ENCODE measurements around the gene RAB5A.

Gene RAB5A

GRCh38 chr3:19994796-19995195 is 47.9 kb downstream of the RAB5A start:
- Histone ChIP-seq H3K27me3 (ENCODE audit: insufficient read depth, poor library complexity, severe bottlenecking) (no peaks in the 10 kb centered on the region), H3K4me3 (replicated peaks; ENCODE audit: insufficient read depth, low read length) (no peak overlapping the region), H3K27ac (replicated peaks) (no peak overlapping the region)
- DNase-seq (ENCODE audit: low read depth in 1 of 2, low spot score in 1 of 2): no peak
- TF ChIP-seq CTCF (IDR thresholded peaks at IDR 0.05; ENCODE audit: insufficient read depth, low read length) (no peak), POLR2AphosphoS5 (IDR thresholded peaks at IDR 0.05; ENCODE audit: low read depth) (no peak), GABPA (IDR thresholded peaks at IDR 0.05; ENCODE audit: low read depth) (no peak), REST (IDR thresholded peaks at IDR 0.05; ENCODE audit: insufficient replicate concordance, low read depth) (no peak), SPI1 (IDR thresholded peaks at IDR 0.05; ENCODE audit: borderline replicate concordance, low read depth) (no peak)

DNA sequence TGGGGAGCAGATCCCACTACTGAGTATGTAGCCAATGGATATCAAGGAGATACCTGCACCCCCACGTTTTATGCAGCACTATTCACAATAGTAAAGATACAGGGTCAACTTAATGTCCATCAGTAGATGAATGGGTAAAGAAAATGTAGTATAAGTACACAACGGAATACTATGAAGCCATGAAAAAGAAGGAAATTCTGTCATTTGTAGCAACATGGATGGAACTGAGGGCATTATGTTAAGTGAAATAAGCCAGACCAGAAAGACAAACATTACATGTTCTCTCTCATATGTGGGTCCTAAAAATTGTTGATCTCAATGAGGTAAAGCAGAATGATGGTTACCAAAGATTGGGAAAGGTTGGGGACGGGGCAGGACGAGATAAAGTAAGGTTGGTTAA is 50.6 kb downstream of the RAB5A start:
- no peak overlapping the region for H3K27ac ChIP-seq (replicated peaks)
- no peak overlapping the region for H3K4me3 ChIP-seq (replicated peaks; ENCODE audit: insufficient read depth, low read length)
- no peak for TF ChIP-seq POLR2AphosphoS5 (IDR thresholded peaks at IDR 0.05; ENCODE audit: low read depth)
- no peaks in the 10 kb centered on the region for H3K27me3 ChIP-seq (ENCODE audit: insufficient read depth, poor library complexity, severe bottlenecking)
- no peak for DNase-seq (ENCODE audit: low read depth in 1 of 2, low spot score in 1 of 2)

- no peak for TF ChIP-seq GABPA (IDR thresholded peaks at IDR 0.05; ENCODE audit: low read depth)
- no peak for TF ChIP-seq SPI1 (IDR thresholded peaks at IDR 0.05; ENCODE audit: borderline replicate concordance, low read depth)
- TF ChIP-seq CTCF (IDR thresholded peaks at IDR 0.05; ENCODE audit: insufficient read depth, low read length): no peak
- no peak for TF ChIP-seq POLR2AphosphoS5 (IDR thresholded peaks at IDR 0.05; ENCODE audit: low read depth)
- no peak for TF ChIP-seq REST (IDR thresholded peaks at IDR 0.05; ENCODE audit: insufficient replicate concordance, low read depth)
Observed at GRCh38 chr3:20001932-20002331, 55.0 kb downstream of the RAB5A start.

GRCh38 chr3:20007960-20008359 is 61.1 kb downstream of the RAB5A start:
- TF ChIP-seq SPI1 (IDR thresholded peaks at IDR 0.05; ENCODE audit: borderline replicate concordance, low read depth) (no peak), REST (IDR thresholded peaks at IDR 0.05; ENCODE audit: insufficient replicate concordance, low read depth) (no peak), CTCF (IDR thresholded peaks at IDR 0.05; ENCODE audit: insufficient read depth, low read length) (no peak), GABPA (IDR thresholded peaks at IDR 0.05; ENCODE audit: low read depth) (no peak), POLR2AphosphoS5 (IDR thresholded peaks at IDR 0.05; ENCODE audit: low read depth) (no peak)
- H3K27me3 ChIP-seq (ENCODE audit: insufficient read depth, poor library complexity, severe bottlenecking): no peaks in the 10 kb centered on the region
- DNase-seq (ENCODE audit: low read depth in 1 of 2, low spot score in 1 of 2): no peak
- no peak overlapping the region for H3K4me3 ChIP-seq (replicated peaks; ENCODE audit: insufficient read depth, low read length)
- H3K27ac ChIP-seq (replicated peaks): no peak overlapping the region

More at GRCh38 chr3:20001932-20002331, 55.0 kb downstream of the RAB5A start:
- H3K4me3 ChIP-seq (replicated peaks; ENCODE audit: insufficient read depth, low read length): no peak overlapping the region
- DNase-seq (ENCODE audit: low read depth in 1 of 2, low spot score in 1 of 2): no peak
- no peaks in the 10 kb centered on the region for H3K27me3 ChIP-seq (ENCODE audit: insufficient read depth, poor library complexity, severe bottlenecking)
- H3K27ac ChIP-seq (replicated peaks): no peak overlapping the region
